ES-I3 (cell line): ENCODE data around the gene PLAAT3.
"Not testable (repeated sequence)": the region's sequence is repeated elsewhere in the genome, so short reads cannot be mapped to it uniquely, and the experiment has no call there.

Experiments used
- H3K36me3 ChIP-seq: 2 replicates; pipeline ENCODE4 v1.6.1; 2013; ENCODE audit warnings: mild to moderate bottlenecking, low read length, control low read depth, moderate library complexity; ENCODE audit not compliant: insufficient read depth
- H3K4me1 ChIP-seq: 2 replicates; pipeline ENCODE4 v1.6.1; 2013; ENCODE audit warnings: mild to moderate bottlenecking, control low read depth, low read length; ENCODE audit not compliant: insufficient read depth
- H3K9ac ChIP-seq: 2 replicates; pipeline ENCODE4 v1.6.1; 2013; ENCODE audit warnings: low read depth, mild to moderate bottlenecking, low read length, moderate library complexity
- H3K9me3 ChIP-seq: 2 replicates; pipeline ENCODE4 v1.6.1; 2013; ENCODE audit warnings: mild to moderate bottlenecking, low read length, moderate library complexity; ENCODE audit not compliant: control insufficient read depth, insufficient read depth

Gene PLAAT3

DNA sequence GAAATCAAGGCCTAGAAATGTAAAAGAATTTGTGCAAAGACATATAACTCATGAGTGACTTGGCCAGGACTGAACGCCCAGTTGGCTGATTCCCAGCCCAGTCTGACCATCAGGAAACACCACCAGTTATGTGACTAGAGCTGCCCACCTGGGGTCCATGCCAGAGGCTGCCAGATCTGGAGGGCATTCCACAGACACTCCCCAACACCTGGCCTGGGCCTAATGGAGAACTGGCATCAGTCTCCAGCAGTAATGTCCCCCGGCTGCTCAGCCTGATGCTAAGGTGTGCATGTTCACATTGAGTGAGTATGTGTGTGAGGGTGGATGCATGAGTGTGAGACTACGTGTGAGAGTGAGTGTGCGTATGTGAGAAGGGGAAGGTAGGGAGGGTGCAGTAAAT, 15.7 kb downstream of the PLAAT3 start:
- Histone ChIP-seq H3K4me1 (peaks cover 4% of the 10 kb centered on the region; the same call in 1 of the 2 replicates), H3K9ac (no peak overlapping the region)

DNA sequence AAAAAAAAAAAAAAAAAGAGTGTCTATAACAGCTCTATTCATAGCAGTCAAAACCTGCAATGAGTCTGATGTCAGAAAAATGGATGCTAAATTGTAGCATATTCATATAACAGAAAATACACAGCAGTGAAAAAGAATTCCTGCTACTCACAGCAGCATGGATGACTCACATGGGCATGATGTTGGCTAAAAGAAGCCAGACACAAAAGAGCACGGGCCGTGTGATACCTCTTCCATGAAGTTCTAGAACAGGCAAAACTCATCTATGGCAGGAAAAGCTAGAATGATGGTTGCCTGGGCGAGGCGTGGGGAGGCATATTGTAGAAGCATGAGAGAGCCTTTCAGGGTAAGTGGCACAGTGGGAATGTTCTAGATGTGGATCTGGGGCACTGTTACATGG, 18.9 kb downstream of the PLAAT3 start:
- H3K9me3 ChIP-seq, result 0 out of 2 replicates have a peak, but pooled peaks cover 4% of the 10 kb centered on the region
- H3K4me1 ChIP-seq, result no peaks in the 10 kb centered on the region
- peaks cover 28% of the 10 kb centered on the region for H3K36me3 ChIP-seq
- no peak overlapping the region for H3K9ac ChIP-seq

More for the DNA sequence above, 15.7 kb downstream of the PLAAT3 start:
- Histone ChIP-seq H3K36me3 (peaks cover 21% of the 10 kb centered on the region), H3K9me3 (0 out of 2 replicates have a peak, but pooled peaks cover 4% of the 10 kb centered on the region)

DNA sequence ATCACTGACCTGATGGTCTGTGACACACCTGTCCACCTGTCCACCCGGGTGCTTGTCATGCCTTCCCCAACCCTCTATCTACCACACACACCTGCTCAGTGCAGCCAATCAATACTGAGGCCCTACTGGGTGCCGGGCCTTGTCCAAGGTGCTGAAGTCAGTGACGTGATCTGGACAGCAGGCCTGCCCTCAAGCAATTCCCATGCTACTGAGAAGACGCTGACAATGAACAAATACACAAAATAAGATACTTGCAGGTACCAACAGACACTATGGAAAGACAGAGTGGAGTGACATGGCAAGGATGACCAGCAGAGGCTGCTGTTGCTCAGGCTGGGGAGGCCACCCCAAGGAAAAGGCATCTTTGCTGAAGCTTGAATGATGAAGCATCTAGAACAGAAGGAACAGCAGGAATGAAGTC, 21.2 kb downstream of the PLAAT3 start:
- H3K9me3 ChIP-seq, result 0 out of 2 replicates have a peak, but pooled peaks cover 4% of the 10 kb centered on the region
- H3K36me3 ChIP-seq, result peaks cover 41% of the 10 kb centered on the region
- no peaks in the 10 kb centered on the region for H3K4me1 ChIP-seq
- H3K9ac ChIP-seq, result no peak overlapping the region

DNA sequence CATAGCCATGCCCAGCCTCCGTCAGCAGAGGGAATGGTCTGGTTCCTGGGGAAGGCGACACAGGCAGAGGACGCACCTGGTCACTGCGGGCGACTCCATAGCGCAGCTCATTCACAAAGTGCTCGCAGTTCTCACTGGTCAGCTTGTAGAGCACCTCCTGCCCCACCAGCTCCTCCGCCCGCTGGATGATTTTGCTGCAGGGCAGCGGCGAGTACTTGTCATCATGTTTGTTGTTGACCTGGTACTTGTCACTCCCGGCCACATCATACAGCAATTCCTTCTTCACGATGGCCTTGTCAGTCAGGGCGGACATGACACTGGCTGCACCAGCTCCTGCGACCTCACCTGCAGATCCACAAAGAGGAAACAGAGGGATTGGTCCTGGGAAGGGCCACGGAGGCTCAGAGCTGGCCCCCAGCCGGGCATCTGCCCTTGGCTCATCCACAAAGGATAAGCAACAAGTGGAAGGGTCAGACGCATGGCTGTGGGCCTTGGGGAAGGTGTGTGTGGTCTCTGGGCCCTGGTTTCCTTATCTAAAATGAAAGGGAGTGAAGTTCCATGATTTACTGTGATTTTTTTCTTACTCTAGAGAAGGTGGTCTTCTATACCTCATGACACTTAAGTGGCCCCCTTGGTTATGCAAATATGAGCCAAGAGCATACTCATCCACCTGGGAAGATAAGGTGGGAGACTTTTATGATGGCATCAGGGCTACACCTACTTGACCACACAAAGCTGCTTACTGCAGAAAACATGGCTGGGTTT, 24.0 kb downstream of the PLAAT3 start:
- Histone ChIP-seq H3K9ac (no peak overlapping the region), H3K36me3 (peaks cover 42% of the 10 kb centered on the region), H3K9me3 (no peaks in the 10 kb centered on the region), H3K4me1 (no peaks in the 10 kb centered on the region)

DNA sequence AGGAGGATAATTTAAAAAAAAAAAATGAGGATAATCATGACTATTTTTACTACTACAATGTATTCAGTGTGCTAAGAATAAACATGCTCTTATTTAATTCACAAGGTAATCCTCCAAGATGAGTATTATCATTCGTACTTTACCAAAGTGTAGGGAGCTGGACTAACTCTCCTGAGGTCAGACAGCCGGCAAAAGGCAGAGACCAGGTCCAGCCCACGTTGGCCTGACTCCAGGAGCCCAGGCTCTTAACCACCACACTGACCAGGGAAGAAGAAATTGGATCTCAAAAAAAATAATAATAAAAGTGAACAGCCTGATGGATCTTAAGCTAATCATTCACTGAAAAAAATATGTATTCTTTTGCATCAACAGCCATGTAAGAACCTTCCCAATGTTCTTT, 25.2 kb downstream of the PLAAT3 start:
- Histone ChIP-seq H3K4me1 (no peaks in the 10 kb centered on the region), H3K9me3 (no peaks in the 10 kb centered on the region), H3K36me3 (peaks cover 39% of the 10 kb centered on the region), H3K9ac (no peak overlapping the region)

DNA sequence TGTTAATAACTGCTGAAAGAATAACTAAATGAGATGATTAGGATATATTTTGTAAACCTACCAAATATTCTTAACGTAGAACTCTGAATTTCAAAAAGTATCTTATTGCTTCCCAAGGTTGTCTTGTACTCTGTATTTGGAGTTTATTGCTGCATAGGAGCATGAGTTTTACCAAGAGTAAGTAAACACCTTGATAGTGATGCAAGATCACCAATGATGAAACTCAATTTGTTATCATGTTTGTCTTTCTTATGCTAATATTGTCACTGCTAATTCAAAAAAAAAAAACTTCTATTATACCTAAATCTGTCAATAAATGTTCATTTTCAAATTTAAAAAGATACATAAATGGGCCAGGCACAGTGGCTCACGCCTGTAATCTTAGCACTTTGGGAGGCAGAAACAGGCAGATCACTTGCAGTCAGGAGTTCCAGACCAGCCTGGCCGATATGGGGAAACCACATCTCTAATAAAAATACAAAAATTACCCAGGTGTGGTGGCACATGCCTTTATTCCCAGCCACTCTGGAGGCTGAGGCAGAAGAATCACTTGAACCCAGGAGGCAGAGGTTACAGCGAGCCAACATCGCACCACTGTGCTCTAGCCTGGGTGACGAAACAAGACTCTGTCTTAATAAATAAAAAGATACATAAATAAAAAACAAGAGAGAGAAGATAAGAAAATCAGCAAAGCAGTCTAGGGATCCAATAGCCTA, 27.6 kb downstream of the PLAAT3 start:
- H3K4me1 ChIP-seq, result no peaks in the 10 kb centered on the region
- H3K36me3 ChIP-seq, result peaks cover 47% of the 10 kb centered on the region
- H3K9me3 ChIP-seq, result peaks cover 16% of the 10 kb centered on the region
- no peak overlapping the region for H3K9ac ChIP-seq

DNA sequence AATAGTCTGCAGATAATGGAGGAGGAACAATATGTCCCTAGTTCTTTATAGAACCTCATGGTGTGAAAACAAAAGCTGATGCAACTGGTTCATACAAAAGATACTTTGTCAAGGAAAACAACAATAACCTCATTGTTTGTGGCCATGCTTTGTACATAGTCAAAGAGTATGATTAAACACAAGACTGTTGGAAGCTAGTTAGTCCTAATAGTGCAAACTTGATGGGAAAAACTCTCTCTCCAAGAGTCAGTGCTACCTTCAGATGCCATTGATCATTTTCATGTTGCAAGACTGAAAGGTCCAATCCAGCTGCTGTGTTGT, 30.9 kb downstream of the PLAAT3 start:
- Histone ChIP-seq H3K9ac (no peak overlapping the region), H3K4me1 (no peaks in the 10 kb centered on the region), H3K36me3 (peaks cover 46% of the 10 kb centered on the region), H3K9me3 (peaks cover 29% of the 10 kb centered on the region)

DNA sequence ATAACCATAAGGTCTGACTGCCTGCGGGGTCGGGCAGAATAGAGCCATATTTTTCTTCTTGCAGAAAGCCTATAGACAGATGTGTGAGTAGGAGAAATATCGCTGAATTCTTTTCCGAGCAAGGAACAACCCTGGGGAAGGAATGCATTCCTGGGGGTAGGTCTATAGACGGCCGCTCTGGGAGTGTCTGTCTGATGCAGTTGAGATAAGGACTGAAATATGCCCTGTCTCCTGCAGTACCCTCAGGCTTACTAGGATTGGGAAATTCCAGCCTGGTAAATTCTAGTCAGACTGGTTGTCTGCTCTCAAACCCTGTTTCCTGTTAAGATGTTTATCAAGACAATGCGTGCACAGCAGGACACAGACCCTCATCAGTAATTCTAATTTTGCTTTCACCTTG, 33.0 kb downstream of the PLAAT3 start:
- H3K4me1 ChIP-seq, H3K9ac ChIP-seq: not testable (repeated sequence)
- peaks cover 29% of the 10 kb centered on the region for H3K9me3 ChIP-seq
- peaks cover 40% of the 10 kb centered on the region for H3K36me3 ChIP-seq

DNA sequence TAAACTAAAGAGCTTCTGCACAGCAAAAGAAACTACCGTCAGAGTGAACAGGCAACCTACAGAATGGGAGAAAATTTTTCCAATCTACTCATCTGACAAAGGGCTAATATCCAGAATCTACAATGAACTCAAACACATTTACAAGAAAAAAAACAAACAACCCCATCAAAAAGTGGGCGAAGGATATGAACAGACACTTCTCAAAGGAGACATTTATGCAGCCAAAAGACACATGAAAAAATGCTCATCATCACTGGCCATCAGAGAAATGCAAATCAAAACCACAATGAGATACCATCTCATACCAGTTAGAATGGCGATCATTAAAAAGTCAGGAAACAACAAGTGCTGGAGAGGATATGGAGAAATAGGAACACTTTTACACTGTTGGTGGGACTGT, 35.4 kb downstream of the PLAAT3 start:
- H3K9ac ChIP-seq, H3K4me1 ChIP-seq: not testable (repeated sequence)
- H3K36me3 ChIP-seq, result peaks cover 40% of the 10 kb centered on the region
- peaks cover 29% of the 10 kb centered on the region for H3K9me3 ChIP-seq

DNA sequence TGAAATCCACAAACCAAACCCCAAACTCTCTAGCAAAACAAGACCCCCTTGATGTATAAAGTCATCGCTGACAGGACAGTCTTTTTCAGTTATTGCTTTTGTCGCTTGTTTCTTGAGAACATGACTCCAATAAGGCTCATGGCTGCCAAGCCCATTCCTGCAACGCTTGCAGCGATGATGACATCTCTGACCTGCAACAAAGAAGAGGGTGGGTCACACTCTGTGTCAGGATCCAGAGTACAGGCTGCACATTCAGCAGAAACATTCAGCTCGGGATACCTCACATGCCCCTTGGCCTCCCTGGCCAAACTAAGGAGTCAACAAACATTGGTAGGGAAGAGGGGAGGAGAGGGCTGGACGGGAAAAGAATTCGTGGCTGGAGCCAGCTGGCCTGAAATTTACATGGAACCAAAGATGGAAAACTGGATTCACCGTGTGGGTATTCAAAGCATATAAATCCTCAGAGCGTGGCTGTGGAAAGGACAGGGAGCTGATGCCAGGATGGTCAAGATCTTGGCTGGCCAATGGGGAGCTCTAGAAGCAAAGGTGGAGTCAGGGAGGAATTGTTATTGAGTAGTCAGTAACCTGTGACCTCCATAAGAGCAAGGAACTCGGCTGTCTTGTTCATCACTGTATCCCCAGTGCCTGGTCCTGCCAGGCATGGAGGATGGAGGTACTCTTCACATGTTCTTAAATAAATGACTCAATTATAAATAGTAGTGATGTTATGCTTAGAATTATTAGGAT, 39.2 kb downstream of the PLAAT3 start:
- Histone ChIP-seq H3K9me3 (peaks cover 3% of the 10 kb centered on the region; the same call in 1 of the 2 replicates), H3K36me3 (peaks cover 15% of the 10 kb centered on the region), H3K9ac (no peak overlapping the region), H3K4me1 (no peaks in the 10 kb centered on the region)

DNA sequence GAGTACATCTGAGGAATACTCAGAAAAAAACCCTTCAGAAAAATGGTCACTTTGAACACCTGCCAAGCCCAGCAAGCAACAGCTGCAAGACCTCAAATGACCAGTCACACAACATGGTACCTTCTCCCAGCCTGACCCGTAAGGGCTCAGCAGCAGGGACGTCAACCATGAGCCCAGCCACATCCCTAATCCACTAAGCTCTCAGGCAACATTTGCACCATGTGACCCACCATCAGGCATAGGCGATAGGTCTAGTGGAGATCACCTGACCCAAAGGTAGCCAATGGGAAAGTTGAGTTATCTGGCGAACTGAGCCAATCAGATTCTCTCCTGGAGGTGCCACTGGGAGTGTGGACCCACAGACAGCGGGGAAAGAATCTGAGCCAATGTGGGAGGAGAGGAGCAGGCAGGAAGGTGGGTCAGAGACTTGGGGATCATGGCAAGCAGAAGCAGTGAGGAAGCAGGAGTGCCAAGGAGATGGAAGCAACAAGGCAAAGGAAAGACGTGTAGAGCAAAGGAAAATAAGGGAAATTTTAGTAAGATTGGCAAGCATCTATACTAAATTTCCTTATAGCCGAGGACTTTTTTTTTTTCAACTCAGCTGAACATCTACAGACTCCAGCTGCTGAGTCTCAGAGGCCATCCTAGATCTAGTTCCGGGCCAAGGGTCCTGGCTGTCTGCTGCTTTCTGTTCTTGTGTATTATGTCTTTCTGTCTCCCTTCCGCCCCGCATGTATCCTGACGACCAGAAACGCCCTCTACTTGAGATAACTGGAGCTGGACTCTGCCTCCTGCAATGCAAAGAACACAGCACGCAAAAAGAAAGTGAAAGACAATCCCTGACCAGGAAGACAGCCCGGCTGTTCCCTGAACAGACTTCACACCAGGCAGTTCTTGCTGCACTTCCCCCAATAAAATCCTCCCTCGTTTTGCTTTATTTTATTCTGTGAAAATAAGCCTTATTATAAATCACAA, 40.1 kb downstream of the PLAAT3 start:
- Histone ChIP-seq H3K9me3 (no peaks in the 10 kb centered on the region), H3K9ac (no peak overlapping the region), H3K36me3 (peaks cover 12% of the 10 kb centered on the region), H3K4me1 (no peaks in the 10 kb centered on the region)

DNA sequence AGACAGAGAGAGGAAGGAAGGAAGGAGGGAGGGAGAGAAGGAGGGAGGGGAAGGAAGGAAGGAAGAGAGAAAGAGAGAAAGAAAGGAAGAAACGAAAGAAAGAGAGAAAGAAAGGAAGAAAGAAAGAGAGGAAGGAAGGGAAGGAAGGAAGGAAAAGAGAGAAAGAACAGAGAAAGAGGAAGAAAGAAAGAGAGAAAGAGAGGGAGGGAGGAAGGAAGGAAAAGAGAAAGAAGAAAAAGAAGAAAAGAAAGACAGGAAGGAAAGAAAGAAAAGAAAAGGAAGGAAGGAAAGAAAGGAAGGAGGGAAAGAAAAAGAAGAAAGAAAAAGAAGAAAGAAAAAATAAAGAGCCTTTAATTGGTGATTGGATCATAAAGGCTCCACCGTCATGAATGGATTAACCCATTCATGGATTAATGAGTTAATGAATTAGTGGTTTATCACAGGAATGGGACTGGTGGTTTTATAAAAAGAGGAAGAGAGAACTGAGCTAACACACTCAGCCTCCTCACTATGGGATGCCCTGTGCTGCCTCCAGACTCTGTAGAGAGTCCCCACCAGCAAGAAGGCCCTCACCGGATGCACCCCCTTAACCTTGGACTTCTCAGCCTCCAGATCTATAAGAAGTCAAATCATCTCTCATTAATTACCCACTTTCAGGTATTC, 42.1 kb downstream of the PLAAT3 start:
- Histone ChIP-seq H3K9me3 (no peaks in the 10 kb centered on the region), H3K4me1 (peaks cover 8% of the 10 kb centered on the region; the same call in 1 of the 2 replicates), H3K36me3 (peaks cover 12% of the 10 kb centered on the region), H3K9ac (no peak overlapping the region)

DNA sequence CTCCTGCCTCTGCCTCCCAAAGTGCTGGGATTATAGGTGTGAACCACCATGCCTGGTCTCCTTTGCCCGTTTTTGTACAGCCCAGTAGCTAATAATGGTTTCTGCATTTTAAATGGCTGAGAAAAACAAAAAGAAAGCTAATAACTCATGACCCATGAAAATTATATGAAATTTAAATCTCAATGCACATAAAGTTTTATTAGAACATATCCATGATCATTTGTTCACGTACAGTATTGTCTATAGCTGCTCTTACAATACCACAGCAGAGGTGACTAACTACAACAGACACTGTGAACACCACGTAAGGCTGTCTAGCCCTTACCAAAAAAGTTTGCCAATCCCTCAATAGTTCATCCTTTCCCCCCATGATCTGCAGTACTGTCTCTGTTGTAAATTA, 44.7 kb downstream of the PLAAT3 start:
- H3K36me3 ChIP-seq, result peaks cover 8% of the 10 kb centered on the region
- no peaks in the 10 kb centered on the region for H3K9me3 ChIP-seq
- H3K9ac ChIP-seq, result no peak overlapping the region
- peaks cover 18% of the 10 kb centered on the region; the same call in 1 of the 2 replicates for H3K4me1 ChIP-seq
